ENCODE measurements around the gene TIAM2. TPM values are rescaled to one million over a fixed set of nuclear protein-coding genes. Genes with fewer than 3 reads are reported as not detected.

TIAM2 gene
- total and polyA plus RNA-seq, 2 donors (not counting 3 experiments of a cell fraction or from before 2014, with no cell fraction given), result 9.6 to 18.5 TPM

GRCh38 chr6:155077784-155078183, 82.7 kb downstream of the TIAM2 start:
- Histone ChIP-seq H3K9me3 (replicated peaks; ENCODE audit: control insufficient read depth, insufficient read depth, low read length) (no peaks in the 10 kb centered on the region), H2AFZ (ENCODE audit: low read depth, low read length) (no peak overlapping the region), H3K27ac (ENCODE audit: insufficient read depth, low read depth, low read length) (no peak overlapping the region), H3K79me2 (ENCODE audit: control insufficient read depth, insufficient read depth, low read length) (no peaks in the 10 kb centered on the region), H4K20me1 (replicated peaks; ENCODE audit: control insufficient read depth, extremely low read depth, insufficient read depth, low read length) (no peaks in the 10 kb centered on the region), H3K9ac (replicated peaks; ENCODE audit: extremely low read depth, insufficient read depth, low read length) (no peak overlapping the region), H3K4me1 (ENCODE audit: control insufficient read depth, extremely low read depth, insufficient read depth, low read length) (peaks cover 23% of the 10 kb centered on the region), H3K4me2 (ENCODE audit: insufficient read depth, low read length) (no peak overlapping the region), H3K9me1 (replicated peaks; ENCODE audit: control insufficient read depth, extremely low read depth, insufficient read depth, low read length) (no peaks in the 10 kb centered on the region), H3K4me3 (replicated peaks in 1 of 3; ENCODE audit: insufficient read depth in 1 of 3, low read depth in 1 of 3, low read length in 3 of 3) (no peak overlapping the region), H3K27me3 (ENCODE audit: control insufficient read depth in 2 of 2, insufficient read depth in 2 of 2, low read length in 2 of 2) (no peaks in the 10 kb centered on the region), H3K36me3 (ENCODE audit: control insufficient read depth in 2 of 2, extremely low read depth in 1 of 2, insufficient read depth in 2 of 2, low read length in 2 of 2) (no peaks in the 10 kb centered on the region)
- TF ChIP-seq FOS (IDR thresholded peaks at IDR 0.05; ENCODE audit: borderline replicate concordance, insufficient read depth, low read length), result no peak
- no peak for TF ChIP-seq GATA2 (IDR thresholded peaks at IDR 0.05; ENCODE audit: insufficient read depth, insufficient read length, low read depth, low read length)
- no peak for TF ChIP-seq JUN (IDR thresholded peaks at IDR 0.05; ENCODE audit: borderline replicate concordance, insufficient read depth, insufficient read length, low read depth)
- no peak for TF ChIP-seq POLR2A (IDR thresholded peaks at IDR 0.05; ENCODE audit: low read depth, low read length)
- TF ChIP-seq POLR2AphosphoS5 (IDR thresholded peaks at IDR 0.05; ENCODE audit: insufficient read depth, low read depth, low read length), result no peak
- no peak for TF ChIP-seq MYC (IDR thresholded peaks at IDR 0.05; ENCODE audit: low read depth, low read length)
- no peak for TF ChIP-seq CTCF (IDR thresholded peaks at IDR 0.05; ENCODE audit: extremely low read depth in 1 of 2, insufficient read depth in 1 of 2, low read depth in 1 of 2, low read length in 2 of 2)
- no peak for TF ChIP-seq MAX (IDR thresholded peaks at IDR 0.05; ENCODE audit: insufficient read depth, insufficient read length)
- TF ChIP-seq EZH2 (IDR thresholded peaks at IDR 0.05; ENCODE audit: borderline replicate concordance, low read depth, low read length, severe bottlenecking), result no peak
- FAIRE-seq (no peak), DNase-seq (ENCODE audit: low read depth, low spot score) (no peak)
- CTCF ChIA-PET, result no interaction called here
- dilution Hi-C loops (cut with MboI; ENCODE audit: extremely low pct_ligation_motif_present, low sequenced_read_pairs) (no loop called here), intact Hi-C loops (cut with micrococcal nuclease) (no loop called here)
- POLR2A ChIA-PET, result no interaction called here
- no TSS peak for BruUV-seq (replicated peaks)

Measured in endothelial cell of umbilical vein (primary cell).